ENCODE measurements around the gene TREH. TPM values are rescaled to one million over a fixed set of nuclear protein-coding genes. Genes with fewer than 3 reads are reported as not detected.
"Not testable (repeated sequence)": the region's sequence is repeated elsewhere in the genome, so short reads cannot be mapped to it uniquely, and the experiment has no call there.

TREH gene
- total RNA-seq, 1 experiment from 2014 or later: not detected

- DNase-seq: peak; percentile 81
- Histone ChIP-seq H3K36me3 (replicated peaks; ENCODE audit: control insufficient read depth, insufficient read depth, low read length) (no peaks in the 10 kb centered on the region), H3K27me3 (ENCODE audit: control insufficient read depth, insufficient read depth, low read length) (peaks cover 8% of the 10 kb centered on the region), H3K4me3 (ENCODE audit: insufficient read depth, low read depth, low read length) (no peak overlapping the region)
Observed at GRCh38 chr11:118615282-118615975, 64.0 kb downstream of the TREH start.

- H3K27me3 ChIP-seq (ENCODE audit: control insufficient read depth, insufficient read depth, low read length): peaks cover 17% of the 10 kb centered on the region
- H3K36me3 ChIP-seq (replicated peaks; ENCODE audit: control insufficient read depth, insufficient read depth, low read length): no peaks in the 10 kb centered on the region
- DNase-seq: no peak
- H3K4me3 ChIP-seq (ENCODE audit: insufficient read depth, low read depth, low read length): no peak overlapping the region
Observed at GRCh38 chr11:118614511-118614910, 64.9 kb downstream of the TREH start.

- H3K27me3 ChIP-seq (ENCODE audit: control insufficient read depth, insufficient read depth, low read length): peaks cover 38% of the 10 kb centered on the region
- DNase-seq: peak; percentile 32
- H3K36me3 ChIP-seq (replicated peaks; ENCODE audit: control insufficient read depth, insufficient read depth, low read length): no peaks in the 10 kb centered on the region
- H3K4me3 ChIP-seq (ENCODE audit: insufficient read depth, low read depth, low read length): no peak overlapping the region
Observed at GRCh38 chr11:118612378-118612777, 67.1 kb downstream of the TREH start.

GRCh38 chr11:118611433-118611795, 68.0 kb downstream of the TREH start:
- peaks cover 46% of the 10 kb centered on the region for H3K27me3 ChIP-seq (ENCODE audit: control insufficient read depth, insufficient read depth, low read length)
- H3K36me3 ChIP-seq (replicated peaks; ENCODE audit: control insufficient read depth, insufficient read depth, low read length); H3K4me3 ChIP-seq (ENCODE audit: insufficient read depth, low read depth, low read length); DNase-seq: not testable (repeated sequence)

- peak; percentile 93 for DNase-seq
- Histone ChIP-seq H3K27me3 (ENCODE audit: control insufficient read depth, insufficient read depth, low read length) (peaks cover 51% of the 10 kb centered on the region), H3K36me3 (replicated peaks; ENCODE audit: control insufficient read depth, insufficient read depth, low read length) (no peaks in the 10 kb centered on the region), H3K4me3 (ENCODE audit: insufficient read depth, low read depth, low read length) (peak overlapping the region; percentile 34)
Observed at GRCh38 chr11:118610773-118611432, 68.5 kb downstream of the TREH start.

- Histone ChIP-seq H3K36me3 (replicated peaks; ENCODE audit: control insufficient read depth, insufficient read depth, low read length) (no peaks in the 10 kb centered on the region), H3K4me3 (ENCODE audit: insufficient read depth, low read depth, low read length) (peak overlapping the region; percentile 34), H3K27me3 (ENCODE audit: control insufficient read depth, insufficient read depth, low read length) (peaks cover 57% of the 10 kb centered on the region)
- DNase-seq: peak; percentile 75
Observed at GRCh38 chr11:118610225-118610772, 69.2 kb downstream of the TREH start.

GRCh38 chr11:118609380-118610224, 69.8 kb downstream of the TREH start:
- Histone ChIP-seq H3K4me3 (ENCODE audit: insufficient read depth, low read depth, low read length) (peak overlapping the region; percentile 34), H3K27me3 (ENCODE audit: control insufficient read depth, insufficient read depth, low read length) (peaks cover 62% of the 10 kb centered on the region), H3K36me3 (replicated peaks; ENCODE audit: control insufficient read depth, insufficient read depth, low read length) (no peaks in the 10 kb centered on the region)
- peak; percentile 75 for DNase-seq

GRCh38 chr11:118608360-118609227, 70.9 kb downstream of the TREH start:
- no peaks in the 10 kb centered on the region for H3K36me3 ChIP-seq (replicated peaks; ENCODE audit: control insufficient read depth, insufficient read depth, low read length)
- H3K27me3 ChIP-seq (ENCODE audit: control insufficient read depth, insufficient read depth, low read length): peaks cover 64% of the 10 kb centered on the region
- peak; percentile 76 for DNase-seq
- H3K4me3 ChIP-seq (ENCODE audit: insufficient read depth, low read depth, low read length): peak overlapping the region; percentile 49

GRCh38 chr11:118607401-118608359, 71.8 kb downstream of the TREH start, which contains the start of gene PHLDB1:
Gene PHLDB1, plus strand, starts transcription at chr11:118607615. Its CDS starts 6,222 bp downstream, at chr11:118613837.
- peaks cover 64% of the 10 kb centered on the region for H3K27me3 ChIP-seq (ENCODE audit: control insufficient read depth, insufficient read depth, low read length)
- peak; percentile 86 for DNase-seq
- peak within 1 kb of the TSS; percentile 49 for H3K4me3 ChIP-seq (ENCODE audit: insufficient read depth, low read depth, low read length)
- no peaks in the 10 kb centered on the region for H3K36me3 ChIP-seq (replicated peaks; ENCODE audit: control insufficient read depth, insufficient read depth, low read length)

Other genes starting within 250 kb of the TREH start
- gene KMT2A, start 243.2 kb downstream of the TREH start, total RNA-seq (2014; rRNA removed; shearing (Covaris generic)): 20.6 and 31.1 TPM in 2 replicates
- gene TTC36, start 152.2 kb downstream of the TREH start, total RNA-seq (2014; rRNA removed; shearing (Covaris generic)): not detected in 2 replicates
- gene TMEM25, start 148.5 kb downstream of the TREH start, total RNA-seq (2014; rRNA removed; shearing (Covaris generic)): 17.5 and 23.5 TPM in 2 replicates
- gene IFT46, start 113.7 kb downstream of the TREH start, total RNA-seq (2014; rRNA removed; shearing (Covaris generic)): 3.9 and 8.9 TPM in 2 replicates
- 136 and 152 TPM in 2 replicates for gene ARCN1, start 107.2 kb downstream of the TREH start, total RNA-seq (2014; rRNA removed; shearing (Covaris generic))
- 48.7 and 55.0 TPM in 2 replicates for gene PHLDB1, start 72.0 kb downstream of the TREH start, total RNA-seq (2014; rRNA removed; shearing (Covaris generic))
- gene DDX6, start 111.5 kb upstream of the TREH start, total RNA-seq (2014; rRNA removed; shearing (Covaris generic)): 72.1 and 118 TPM in 2 replicates
- 0.04 TPM in 1 of 2 replicates, not detected in the other for gene CXCR5, start 204.2 kb upstream of the TREH start, total RNA-seq (2014; rRNA removed; shearing (Covaris generic))
- 15.8 and 18.5 TPM in 2 replicates for gene BCL9L, start 246.3 kb upstream of the TREH start, total RNA-seq (2014; rRNA removed; shearing (Covaris generic))